ENCODE results near the gene WDR64. TPM values are rescaled to one million over a fixed set of nuclear protein-coding genes. Genes with fewer than 3 reads are reported as not detected.

WDR64 gene
- total and polyA plus RNA-seq, 2 donors (not counting 3 experiments of a cell fraction or from before 2014, with no cell fraction given): not detected

- ChIA-PET CTCF (interaction anchor here (0.5 kb wide), 1 partner anchor 92 kb away, joined by 3 read pairs; no protein-coding TSS in a partner anchor), POLR2A (no interaction called here)
- FAIRE-seq: no peak
These were observed 122.9 kb downstream of the WDR64 start for GRCh38 chr1:241775021-241775420.

More at GRCh38 chr1:241775021-241775420, 122.9 kb downstream of the WDR64 start:
- Histone ChIP-seq H3K27ac (ENCODE audit: insufficient read depth, low read depth, low read length) (no peak overlapping the region), H4K20me1 (replicated peaks; ENCODE audit: control insufficient read depth, extremely low read depth, insufficient read depth, low read length) (no peaks in the 10 kb centered on the region), H3K36me3 (ENCODE audit: control insufficient read depth in 2 of 2, extremely low read depth in 1 of 2, insufficient read depth in 2 of 2, low read length in 2 of 2) (no peaks in the 10 kb centered on the region), H3K4me1 (ENCODE audit: control insufficient read depth, extremely low read depth, insufficient read depth, low read length) (no peaks in the 10 kb centered on the region), H3K9ac (replicated peaks; ENCODE audit: extremely low read depth, insufficient read depth, low read length) (no peak overlapping the region), H3K79me2 (ENCODE audit: control insufficient read depth, insufficient read depth, low read length) (no peaks in the 10 kb centered on the region), H3K9me3 (replicated peaks; ENCODE audit: control insufficient read depth, insufficient read depth, low read length) (no peaks in the 10 kb centered on the region), H3K9me1 (replicated peaks; ENCODE audit: control insufficient read depth, extremely low read depth, insufficient read depth, low read length) (no peaks in the 10 kb centered on the region), H2AFZ (ENCODE audit: low read depth, low read length) (no peak overlapping the region), H3K4me2 (ENCODE audit: insufficient read depth, low read length) (no peak overlapping the region), H3K27me3 (ENCODE audit: control insufficient read depth in 2 of 2, insufficient read depth in 2 of 2, low read length in 2 of 2) (no peaks in the 10 kb centered on the region), H3K4me3 (replicated peaks in 1 of 3; ENCODE audit: insufficient read depth in 1 of 3, low read depth in 1 of 3, low read length in 3 of 3) (no peak overlapping the region)
- dilution Hi-C loops (cut with MboI; ENCODE audit: extremely low pct_ligation_motif_present, low sequenced_read_pairs) (no loop called here), intact Hi-C loops (cut with micrococcal nuclease) (no loop called here)
- DNase-seq (ENCODE audit: low read depth, low spot score): no peak
- TF ChIP-seq FOS (IDR thresholded peaks at IDR 0.05; ENCODE audit: borderline replicate concordance, insufficient read depth, low read length): no peak
- TF ChIP-seq EZH2 (IDR thresholded peaks at IDR 0.05; ENCODE audit: borderline replicate concordance, low read depth, low read length, severe bottlenecking): no peak
- no peak for TF ChIP-seq POLR2A (IDR thresholded peaks at IDR 0.05; ENCODE audit: low read depth, low read length)
- TF ChIP-seq, protein P1, sequence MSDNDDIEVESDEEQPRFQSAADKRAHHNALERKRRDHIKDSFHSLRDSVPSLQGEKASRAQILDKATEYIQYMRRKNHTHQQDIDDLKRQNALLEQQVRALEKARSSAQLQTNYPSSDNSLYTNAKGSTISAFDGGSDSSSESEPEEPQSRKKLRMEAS (IDR thresholded peaks at IDR 0.05; ENCODE audit: insufficient read depth, insufficient read length): no peak
- TF ChIP-seq JUN (IDR thresholded peaks at IDR 0.05; ENCODE audit: borderline replicate concordance, insufficient read depth, insufficient read length, low read depth): no peak
- TF ChIP-seq POLR2AphosphoS5 (IDR thresholded peaks at IDR 0.05; ENCODE audit: insufficient read depth, low read depth, low read length): no peak
- TF ChIP-seq MYC (IDR thresholded peaks at IDR 0.05; ENCODE audit: low read depth, low read length): no peak
- no peak for TF ChIP-seq GATA2 (IDR thresholded peaks at IDR 0.05; ENCODE audit: insufficient read depth, insufficient read length, low read depth, low read length)
- TF ChIP-seq CTCF (IDR thresholded peaks at IDR 0.05; ENCODE audit: extremely low read depth in 1 of 2, insufficient read depth in 1 of 2, low read depth in 1 of 2, low read length in 2 of 2): no peak
- BruUV-seq (replicated peaks): no TSS peak

All from endothelial cell of umbilical vein (primary cell).